Measurements from ENCODE around the gene DEXI.

The DEXI gene

DNA sequence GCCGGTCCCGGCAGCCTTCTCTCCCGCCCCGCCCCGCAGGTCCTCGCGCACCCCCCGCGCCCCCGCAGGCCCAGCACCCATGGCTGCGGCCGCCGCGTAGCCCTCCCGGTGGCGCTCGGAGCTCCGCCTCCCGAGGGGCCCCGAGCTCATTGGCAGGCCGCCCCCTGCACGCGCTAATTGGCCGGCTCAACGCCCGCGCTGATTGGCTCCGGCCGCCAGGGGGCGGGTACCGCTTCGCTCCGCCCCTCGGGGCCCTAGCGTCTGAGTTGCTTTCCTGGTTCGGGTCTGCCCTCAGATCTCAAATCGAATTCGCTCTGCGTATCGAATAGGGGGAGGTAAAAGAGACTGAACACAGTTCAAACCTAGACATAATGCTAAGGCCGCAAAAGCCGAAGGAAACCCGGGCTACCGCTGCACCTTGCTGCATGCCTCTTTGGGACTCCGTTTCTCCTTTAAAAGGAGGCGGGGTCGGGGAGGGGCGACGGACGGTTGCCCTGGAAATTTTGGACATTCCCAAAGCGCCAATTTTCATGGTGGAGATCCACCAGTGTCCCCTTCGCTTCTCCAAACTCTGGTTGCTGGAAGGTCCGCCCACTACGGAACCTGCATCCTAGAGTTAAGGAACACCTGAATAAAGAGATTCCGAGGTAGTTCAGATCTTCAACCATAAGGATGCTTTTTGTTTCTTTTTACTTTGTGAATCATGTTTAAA is at the start of gene DEXI:
DEXI (minus strand) TSS at position 117 of the 712 bp plus-strand sequence. CDS start 463 bp downstream, outside the sequence.
- peak; percentile 50 for DNase-seq (ENCODE audit: low read depth)

DNA sequence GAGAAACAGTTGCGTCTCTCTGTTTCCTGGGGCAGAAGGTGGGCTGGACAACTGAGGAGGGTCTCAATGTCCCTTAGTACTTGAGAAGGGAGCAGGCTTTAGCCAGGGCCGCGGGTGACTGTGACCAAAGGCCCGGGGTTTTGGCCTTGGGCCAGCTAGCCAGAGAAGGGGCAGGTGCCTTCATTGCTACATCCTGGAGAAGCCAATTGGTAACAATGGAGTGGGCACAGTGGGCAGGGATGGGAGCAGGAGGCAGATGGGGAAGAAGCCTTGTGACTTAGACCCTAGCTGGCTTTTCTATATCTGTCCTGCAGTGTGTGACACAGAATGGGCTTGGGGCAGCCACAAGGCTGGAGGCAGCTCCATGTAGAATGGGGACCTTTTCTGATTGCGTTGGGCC is 48.1 kb upstream of the DEXI start:
- DNase-seq (ENCODE audit: low read depth) = no peak

DNA sequence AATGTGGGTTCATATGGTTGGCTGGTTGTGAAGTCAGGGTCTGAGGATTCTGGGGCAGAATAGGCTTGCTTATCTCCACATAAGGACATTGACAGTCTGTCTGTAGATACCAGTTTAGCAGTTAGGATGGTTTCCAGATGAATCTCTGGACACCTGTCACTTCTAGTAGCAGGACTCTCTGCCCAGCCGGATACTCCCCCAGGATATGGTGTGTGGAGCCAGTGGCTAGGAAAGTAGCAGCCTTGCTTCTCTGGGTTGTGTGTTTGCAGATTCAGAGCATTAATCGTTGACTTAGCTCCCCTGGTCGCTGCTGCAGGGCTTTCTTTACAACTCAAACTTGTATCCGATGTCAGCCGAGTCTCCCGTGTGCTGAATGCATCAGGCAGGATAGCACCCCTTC is 47.3 kb upstream of the DEXI start:
- no peak for DNase-seq (ENCODE audit: low read depth)

DNA sequence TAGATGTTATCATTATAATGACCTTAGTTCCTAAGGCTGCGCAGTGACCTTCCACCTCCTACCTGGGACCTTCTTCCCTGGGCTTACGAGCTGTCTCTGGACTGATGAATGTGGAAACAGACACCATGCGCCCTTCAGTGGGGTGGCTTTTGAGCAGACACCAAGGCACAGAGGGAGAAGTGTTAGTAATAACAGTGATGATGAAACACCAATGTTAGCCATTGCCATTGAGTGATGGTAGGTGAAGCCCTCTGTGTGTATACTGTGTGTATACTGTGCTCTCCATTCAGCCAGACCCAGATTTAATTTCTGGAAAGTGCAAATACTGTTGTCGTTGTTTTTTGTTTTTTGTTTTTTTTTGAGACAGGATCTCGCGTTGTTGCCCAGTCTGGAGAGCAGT is 46.6 kb upstream of the DEXI start:
- no peak for DNase-seq (ENCODE audit: low read depth)

DNA sequence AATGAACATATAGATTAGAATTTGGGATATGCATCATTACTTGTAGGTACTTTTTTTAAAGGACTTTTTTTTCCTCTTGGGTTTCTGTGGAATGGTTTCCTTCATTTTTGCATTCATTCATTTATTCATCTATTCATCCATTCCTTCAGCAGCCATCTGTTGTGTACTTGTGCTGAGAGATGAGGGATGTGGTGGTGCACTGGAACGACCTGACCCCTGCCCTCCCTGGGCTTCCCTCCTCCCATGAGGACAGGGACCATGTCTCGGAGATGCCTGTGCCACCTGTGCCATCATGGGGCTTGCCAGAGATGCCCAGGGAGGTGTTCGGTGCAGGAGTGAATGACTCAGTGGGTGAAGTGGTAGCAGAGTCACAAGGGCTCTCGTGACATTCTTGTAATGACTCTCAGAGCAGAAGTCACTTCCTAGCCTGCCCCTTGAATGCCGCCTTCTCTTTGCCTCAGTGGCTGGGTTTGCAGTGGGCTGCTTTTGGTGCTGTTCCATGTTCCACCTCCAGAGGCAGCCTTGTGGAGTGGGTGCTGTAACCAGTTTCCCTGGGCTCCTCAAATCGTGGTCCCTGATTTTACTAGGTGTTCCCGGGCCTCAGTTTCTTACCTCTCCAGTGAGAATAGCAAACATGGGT is 46.0 kb upstream of the DEXI start:
- DNase-seq (ENCODE audit: low read depth) = no peak

DNA sequence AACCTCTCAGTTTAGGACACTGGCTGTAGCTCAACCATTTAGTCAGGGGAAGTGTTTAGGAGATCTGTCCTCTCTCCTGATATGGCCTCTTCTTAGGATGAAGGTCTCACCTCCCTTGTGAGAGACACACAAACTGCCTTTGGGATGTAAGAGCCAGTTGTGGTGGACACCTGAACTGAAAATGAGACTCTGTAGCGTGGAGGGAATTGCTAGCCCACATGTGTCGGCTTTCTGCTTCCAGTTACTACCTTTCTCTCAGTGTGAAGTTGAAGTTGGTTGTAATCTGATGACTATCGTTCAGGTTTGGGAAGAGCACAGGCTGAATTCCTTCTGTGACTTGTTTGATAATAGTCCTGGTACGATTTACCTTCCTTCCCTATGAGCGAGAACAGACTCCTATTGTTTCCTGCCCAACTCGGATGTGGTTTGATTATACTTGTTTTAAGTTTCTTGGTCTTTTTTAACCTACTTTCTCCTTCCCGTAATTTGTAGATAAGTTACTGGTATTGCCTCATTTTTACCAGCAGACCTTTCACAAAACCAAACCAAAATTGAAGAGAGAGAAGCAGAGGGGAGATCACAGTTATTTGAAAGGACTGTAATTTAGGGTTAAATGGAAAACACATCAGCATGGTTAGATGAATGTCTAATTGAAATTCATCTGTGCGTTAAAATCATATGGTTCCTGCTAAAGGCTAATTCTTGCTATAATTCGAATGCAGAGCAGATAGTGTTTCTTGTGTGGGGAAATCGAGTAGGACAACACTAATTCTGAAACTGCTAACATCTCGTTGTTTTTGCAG is 45.3 kb upstream of the DEXI start:
- no peak for DNase-seq (ENCODE audit: low read depth)

DNA sequence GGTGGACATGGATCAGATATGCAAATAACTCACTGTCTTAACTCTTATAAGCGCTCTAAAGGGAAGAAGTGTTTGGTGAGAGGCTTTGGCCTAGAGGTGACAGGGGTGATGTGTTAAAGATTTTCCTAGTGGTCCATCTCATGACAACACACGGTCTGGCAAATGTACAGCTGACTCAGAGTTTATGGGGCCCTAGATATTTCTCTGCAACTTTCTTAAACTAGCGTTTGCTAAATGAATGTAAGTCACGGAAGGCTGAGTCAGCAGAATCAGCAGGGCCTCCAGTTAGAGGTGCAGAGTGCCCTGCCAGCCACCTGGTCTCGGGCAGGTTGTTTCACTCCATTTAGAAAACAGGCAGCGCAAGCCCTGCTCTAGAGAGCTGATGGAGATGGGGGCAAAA is 42.2 kb upstream of the DEXI start:
- no peak for DNase-seq (ENCODE audit: low read depth)

DNA sequence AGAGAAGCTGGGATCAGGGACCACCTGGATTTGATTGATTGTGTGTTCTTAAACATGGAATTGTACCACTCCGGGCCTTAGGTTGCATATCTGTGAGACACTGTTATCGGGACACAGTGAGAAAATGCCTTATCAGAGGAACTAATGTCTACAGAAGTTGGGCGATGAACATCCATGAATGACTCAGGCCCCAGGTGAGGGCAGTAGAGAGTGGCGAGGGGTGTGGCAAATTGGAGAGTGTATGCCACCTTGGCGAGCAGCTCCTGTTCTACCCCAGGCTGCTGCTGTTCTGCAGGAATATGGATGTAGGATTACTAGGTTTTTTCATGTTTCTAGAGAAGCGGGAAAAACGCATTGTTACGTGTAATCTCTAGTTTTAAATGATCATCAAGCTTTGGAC is 40.9 kb upstream of the DEXI start:
- no peak for DNase-seq (ENCODE audit: low read depth)

DNA sequence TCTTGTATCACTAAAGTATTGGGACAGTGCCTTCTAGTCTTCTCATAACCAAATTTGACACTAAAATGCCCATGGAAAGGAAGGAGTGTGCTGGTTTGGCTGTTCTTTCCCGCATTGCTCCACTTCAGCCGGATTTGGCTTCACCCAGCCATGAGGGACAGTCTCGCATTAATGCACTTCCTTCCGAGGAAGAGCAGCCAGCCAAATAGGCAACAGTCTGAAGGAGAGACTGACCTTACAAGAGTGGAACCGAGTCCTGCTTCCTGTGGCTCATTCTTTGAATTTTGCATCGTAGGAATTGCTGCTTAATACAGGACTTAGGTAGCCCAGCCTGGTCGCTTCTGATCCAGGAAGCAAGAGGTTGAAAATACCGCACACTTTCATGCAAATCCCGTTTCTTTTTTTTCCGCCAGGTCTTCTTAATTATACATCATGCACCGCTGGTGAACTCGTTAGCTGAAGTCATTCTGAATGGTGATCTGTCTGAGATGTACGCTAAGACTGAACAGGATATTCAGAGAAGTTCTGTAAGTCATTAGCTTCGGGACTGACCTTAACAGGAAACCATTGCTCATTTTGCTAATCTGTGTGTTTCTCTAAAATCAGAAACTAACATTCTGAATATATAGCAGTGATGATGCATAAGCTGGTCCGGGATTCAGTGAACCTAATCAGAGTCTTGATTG is 40.3 kb upstream of the DEXI start:
- DNase-seq (ENCODE audit: low read depth) = no peak

DNA sequence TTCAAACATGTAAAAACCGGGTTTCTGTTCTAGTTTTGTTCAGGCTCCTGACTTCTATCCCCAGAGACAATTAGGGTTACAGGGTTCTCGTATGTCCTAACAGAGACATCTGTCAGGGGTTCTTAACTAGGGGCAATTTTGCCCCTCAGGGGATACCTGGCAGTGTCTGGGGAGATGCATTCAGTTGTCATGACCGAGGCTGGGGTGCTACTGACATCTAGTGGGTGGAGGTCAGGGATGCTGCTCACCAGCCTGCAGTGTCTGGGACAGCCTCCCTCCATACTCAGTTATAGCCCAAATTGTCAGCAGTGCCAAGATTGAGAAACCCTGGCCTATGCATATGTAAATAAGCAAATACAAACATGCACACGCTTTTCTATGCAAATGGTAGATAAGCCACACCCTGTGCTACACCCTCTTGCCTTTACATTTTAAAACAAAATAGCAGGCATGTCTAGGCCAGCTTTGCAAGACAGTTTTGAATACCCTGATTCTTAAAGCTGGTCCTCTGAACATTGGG is 39.5 kb upstream of the DEXI start:
- DNase-seq (ENCODE audit: low read depth) = no peak

DNA sequence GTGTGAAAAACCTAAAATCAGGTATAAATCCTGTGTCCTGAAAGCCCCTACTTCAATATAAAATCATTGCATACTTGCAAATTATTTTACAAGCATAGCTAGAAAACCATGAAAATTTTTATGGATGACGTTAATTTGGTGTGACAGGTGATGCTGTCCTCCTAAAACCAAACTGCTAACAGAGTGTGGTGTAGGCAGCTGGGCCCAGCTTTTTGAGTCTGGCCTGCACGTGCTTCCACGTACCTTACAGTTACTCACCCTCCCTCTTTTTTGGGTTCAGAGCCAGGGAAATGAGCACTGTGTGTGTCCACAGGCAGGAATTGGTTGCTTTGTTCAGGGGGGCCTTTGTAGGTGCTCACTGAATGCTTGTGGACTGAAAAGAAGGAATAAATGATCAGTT is 38.5 kb upstream of the DEXI start:
- no peak for DNase-seq (ENCODE audit: low read depth)

DNA sequence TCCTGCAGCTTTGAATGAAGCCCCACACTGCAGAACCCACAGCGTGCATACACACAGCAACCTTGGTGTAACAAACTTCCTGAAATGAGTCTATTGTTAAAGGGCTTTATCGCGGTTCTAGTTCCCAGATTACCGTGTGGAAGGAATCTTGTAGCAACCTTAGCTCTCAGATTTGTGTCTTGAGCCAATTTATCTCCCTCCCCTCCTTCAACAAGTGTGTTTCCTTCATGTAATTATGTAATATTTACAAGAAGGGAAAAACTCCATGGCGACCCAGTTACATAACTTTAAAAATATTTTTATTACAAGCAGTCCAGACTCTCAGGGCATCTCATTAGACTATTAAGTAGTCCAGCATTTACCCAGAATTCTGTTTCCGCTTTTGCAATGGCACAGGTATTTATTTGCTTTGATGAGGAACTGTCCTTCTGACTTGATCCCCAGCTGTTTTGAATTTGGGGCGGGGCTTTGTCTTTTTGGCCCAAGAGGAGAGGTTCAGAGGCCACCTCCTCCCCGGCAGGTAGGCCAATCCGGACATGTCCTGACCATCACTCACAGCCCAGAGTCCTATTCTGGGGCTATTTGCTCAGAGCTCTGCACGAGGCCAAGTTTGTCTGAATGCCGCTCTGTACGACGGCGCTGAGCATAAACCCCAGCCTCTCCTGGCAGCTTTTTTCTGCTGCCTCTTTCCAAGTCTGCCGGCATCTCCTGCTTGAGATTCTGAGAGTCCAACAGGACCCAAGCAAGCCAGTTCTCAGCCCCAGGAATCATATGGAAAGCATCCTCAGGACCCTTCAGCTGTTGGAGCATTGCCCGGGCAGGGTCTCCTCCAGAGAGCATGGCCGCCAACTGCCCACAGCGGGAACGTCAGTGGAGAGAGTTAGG is 37.7 kb upstream of the DEXI start:
- no peak for DNase-seq (ENCODE audit: low read depth)

DNA sequence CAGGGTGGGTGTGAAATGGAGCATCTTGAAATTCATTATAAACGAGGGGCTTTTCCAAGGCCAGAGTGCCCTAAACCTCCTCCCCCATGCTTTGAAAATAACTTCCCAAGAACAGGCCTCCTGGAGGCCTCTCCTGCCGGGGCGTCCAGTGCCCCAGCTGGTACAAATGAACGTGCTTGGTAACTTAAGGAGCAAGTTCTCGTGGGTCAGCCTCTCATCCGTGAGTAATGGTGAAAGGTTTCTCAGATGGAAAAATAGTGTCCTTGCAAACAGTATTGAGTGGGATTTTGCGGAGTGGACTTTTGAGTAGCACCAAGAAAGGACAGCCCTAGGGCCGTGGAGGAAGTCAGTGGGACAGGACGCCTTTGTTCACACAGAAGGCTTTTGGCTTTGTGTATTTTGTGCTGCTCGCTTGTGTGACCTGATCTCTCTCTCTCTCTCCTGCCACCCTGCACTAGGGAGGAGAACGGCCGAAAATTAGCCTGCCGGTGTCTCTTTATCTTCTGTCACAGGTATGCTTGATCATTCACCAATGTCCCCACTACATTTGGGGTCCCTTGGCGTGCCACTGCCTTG is 36.7 kb upstream of the DEXI start:
- no peak for DNase-seq (ENCODE audit: low read depth)

DNA sequence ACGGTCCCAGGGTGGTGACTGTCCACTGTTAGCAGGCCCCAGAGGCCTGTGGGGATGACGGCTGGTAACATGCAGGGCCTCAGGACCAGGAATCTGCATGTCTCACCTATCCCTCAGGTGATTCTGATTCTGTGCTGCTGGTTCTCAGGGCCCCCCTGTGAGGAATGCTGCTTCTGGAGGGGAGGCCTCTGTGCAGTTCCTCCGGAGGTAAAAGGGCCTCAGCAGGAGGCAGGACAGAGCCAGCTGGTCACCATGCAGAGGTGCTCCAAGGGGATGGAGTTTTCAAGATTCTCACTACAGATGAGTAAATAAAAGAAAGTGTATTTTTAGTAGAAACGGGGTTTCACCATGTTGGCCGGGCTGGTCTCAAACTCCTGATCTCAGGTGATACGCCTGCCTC is 35.9 kb upstream of the DEXI start:
- no peak for DNase-seq (ENCODE audit: low read depth)

DNA sequence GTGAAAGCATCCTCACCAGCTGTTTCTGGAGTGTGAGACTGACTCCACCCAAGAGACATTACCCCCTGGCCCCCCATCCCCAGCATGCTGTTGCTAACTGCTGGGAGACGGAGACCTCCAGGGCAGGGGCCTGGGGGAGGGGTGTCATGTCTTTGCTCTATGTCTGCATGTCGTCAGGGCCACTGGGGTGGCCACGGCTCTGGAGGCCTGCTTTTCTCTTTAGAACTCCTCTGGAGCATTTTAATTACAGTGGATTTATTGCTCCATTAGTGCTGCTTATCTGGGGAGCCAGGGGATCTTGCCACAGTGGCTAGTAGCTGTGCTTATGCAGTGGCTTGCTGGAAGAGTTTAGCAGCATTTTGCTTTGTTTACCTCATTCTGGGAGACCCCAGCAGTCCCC is 34.4 kb upstream of the DEXI start:
- DNase-seq (ENCODE audit: low read depth) = no peak

DNA sequence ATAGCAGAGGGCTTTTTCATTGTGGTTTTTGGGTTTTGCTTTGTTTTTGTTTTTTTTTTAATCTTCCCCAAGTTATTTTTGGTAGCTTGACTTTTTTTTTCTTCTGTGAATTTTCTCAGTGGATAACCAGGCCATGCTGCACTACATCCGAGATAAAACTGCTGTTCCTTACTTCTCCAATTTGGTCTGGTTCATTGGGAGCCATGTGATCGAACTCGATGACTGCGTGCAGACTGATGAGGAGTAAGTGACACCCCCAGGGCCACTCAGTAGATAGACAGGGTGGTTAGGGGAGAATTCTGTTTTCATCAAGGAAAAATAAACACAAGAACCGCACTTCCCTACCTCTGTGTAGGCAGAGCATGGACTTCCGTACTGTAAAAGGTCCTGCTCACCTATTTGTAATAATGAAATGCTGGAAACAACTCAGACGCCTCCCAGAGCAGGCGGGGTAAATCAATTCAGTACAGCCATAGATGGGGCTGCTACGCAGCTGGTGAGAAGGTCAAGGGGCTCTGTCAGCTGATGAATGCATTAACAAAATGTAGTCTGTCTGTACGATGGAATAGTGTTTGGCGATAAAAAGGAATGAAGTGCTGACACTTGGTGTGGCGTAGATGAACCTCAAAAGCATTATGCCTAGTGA is 30.7 kb upstream of the DEXI start:
- DNase-seq (ENCODE audit: low read depth) = no peak

DNA sequence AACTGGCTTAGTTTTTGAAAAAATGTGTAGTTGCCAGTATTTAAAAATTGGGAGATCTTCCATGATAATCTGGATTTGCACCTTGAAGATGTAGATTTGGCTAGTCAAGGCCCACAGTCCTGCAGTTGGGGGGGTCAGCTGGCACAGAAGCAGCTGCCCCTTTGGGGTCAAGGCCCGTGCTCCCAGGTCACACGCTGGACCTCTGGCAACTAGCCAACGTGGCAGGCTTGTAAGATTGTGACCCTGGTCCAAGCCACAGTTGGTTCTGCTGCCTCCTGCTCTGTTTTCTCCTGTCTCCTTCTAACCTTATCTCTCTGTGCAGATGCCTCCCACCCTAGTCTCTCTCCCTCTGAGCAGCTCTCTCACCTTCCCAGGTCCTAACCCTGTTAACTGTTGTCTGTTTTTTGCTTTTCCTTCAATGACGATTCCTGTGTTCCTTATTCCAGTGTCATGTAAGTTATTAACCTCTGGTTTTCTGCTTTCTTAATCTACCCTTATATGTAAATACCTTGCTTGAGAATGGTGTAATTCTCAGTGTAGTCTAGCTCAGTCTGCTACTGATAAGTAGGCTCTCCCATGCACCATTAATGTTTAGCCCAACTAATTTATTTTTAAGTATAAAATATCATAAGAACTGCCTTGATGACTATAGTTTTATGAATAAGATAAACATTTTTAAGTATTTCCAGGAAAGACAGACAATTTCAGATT is 30.0 kb upstream of the DEXI start:
- DNase-seq (ENCODE audit: low read depth) = no peak

DNA sequence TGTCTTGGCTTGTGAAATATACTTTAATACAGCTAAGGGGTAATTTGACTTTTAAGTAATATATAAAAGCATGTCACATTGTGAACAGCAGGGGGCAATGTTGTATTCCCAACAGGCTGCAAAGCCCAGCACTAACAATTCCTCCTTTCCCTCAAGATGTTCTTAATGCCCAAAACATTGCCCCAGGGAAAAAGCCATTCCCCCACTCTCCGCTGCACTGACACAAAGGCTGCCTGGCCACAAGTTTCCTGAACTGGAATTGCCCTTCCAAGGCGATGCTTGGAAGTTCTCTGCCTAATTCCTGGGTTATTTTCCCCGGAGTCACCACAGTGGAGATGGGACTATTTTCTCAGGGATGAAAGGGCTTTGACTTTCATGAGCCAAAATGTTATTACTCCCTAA is 29.3 kb upstream of the DEXI start:
- DNase-seq (ENCODE audit: low read depth) = peak; percentile 62

DNA sequence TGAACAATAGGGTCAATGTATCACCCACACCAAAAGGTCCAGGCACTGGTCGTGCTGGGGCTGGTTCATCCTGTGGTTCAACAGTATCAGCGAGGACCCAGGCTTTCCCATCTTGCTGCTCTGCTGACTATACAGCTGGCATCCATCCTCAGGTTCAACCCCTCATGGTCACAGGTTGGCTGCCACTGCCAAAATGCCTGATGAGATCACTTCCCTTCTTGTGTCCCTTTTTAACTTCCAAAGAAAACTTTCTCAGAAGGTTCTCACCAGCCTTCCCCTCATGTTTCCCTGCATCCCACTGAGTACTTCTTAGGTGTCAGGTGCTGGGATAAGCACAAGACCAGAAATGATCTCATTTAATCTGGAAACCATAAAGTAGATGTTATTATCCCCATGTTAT is 27.8 kb upstream of the DEXI start:
- DNase-seq (ENCODE audit: low read depth) = no peak

DNA sequence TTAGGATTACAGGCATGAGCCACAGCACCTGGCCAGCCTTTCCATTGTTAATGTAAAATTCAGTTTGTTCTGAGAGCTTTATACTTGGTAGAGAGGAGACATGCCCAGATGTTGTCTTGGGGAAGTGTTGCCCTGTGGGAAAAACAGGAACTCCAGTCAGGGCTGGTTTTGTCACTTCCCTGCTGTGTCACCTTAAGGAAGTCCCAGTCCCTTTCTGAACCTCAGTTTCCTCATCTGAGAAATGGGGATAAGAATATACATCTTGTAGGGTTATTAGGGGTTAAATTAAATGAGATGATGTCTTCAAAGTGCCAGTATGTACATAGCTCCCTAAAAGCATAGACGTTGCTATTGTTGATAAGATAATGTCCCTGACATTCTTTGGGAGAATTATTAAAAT is 27.3 kb upstream of the DEXI start:
- DNase-seq (ENCODE audit: low read depth) = no peak
